Ovary (tissue), 9 donors: ENCODE results near the gene GGT6. TPM values are rescaled to one million over a fixed set of nuclear protein-coding genes. Genes with fewer than 3 reads are reported as not detected.
A peak's percentile ranks its signal among the peaks of the same experiment; 100 is the strongest.

Experiments
- DNase-seq, 5 donors: peaks; one replicate each; pipeline ENCODE4 v3.0.0-alpha.2; 2019 to 2020
- H3K27ac ChIP-seq, 2 donors: fragments of 200-600 bp; one replicate each; pipeline versions ENCODE4 v1.5.1 to v1.8.0; 2019 to 2022
- H3K27me3 ChIP-seq: fragments of 200-600 bp; one replicate; pipeline ENCODE4 v1.8.0; 2022
- H3K36me3 ChIP-seq: fragments of 200-600 bp; sonication (generic); one replicate; pipeline ENCODE4 v1.5.1; 2019
- H3K4me1 ChIP-seq: one replicate; pipeline ENCODE4 v1.8.1; 2013; ENCODE audit warnings: mild to moderate bottlenecking, moderate library complexity; ENCODE audit not compliant: insufficient read depth
- H3K4me3 ChIP-seq: fragments of 200-600 bp; sonication (generic); one replicate; pipeline ENCODE4 v1.5.1; 2017
- H3K9me3 ChIP-seq, 2 donors: fragments of 200-600 bp in 1 of 2; sonication (generic) in 1 of 2; one replicate each; pipeline versions ENCODE4 v1.5.1 to v1.8.1; 2013 to 2019; ENCODE audit warnings: mild to moderate bottlenecking in 1 of 2, moderate library complexity in 1 of 2
- CTCF ChIP-seq, 3 donors: fragments of 450-650 bp in 2 of 3; fragments of 200-600 bp in 1 of 3; IDR thresholded peaks; one replicate each; pipeline versions ENCODE4 v1.5.1 to v1.8.0; 2016 to 2022; ENCODE audit warnings: antibody characterized with exemption in 3 of 3, mild to moderate bottlenecking in 1 of 3
- EP300 ChIP-seq: sonication (generic); formaldehyde crosslinking; IDR thresholded peaks from one replicate; pipeline ENCODE4 v1.6.1; 2017; ENCODE audit warnings: antibody characterized with exemption
- POLR2A ChIP-seq: fragments of 450-650 bp; IDR thresholded peaks from one replicate; pipeline ENCODE4 v1.6.1; 2017; ENCODE audit warnings: antibody characterized with exemption, mild to moderate bottlenecking, moderate library complexity
- WGBS, 3 donors: extraction: QIAGEN DNeasy Blood & Tissue Kit in 1 of 3; methylation state at CpG; one replicate each; pipeline versions ENCODE4 v1.1.5 to v1.1.7; 2013 to 2017; 5-methylcytosine and 5-hydroxymethylcytosine counted together
- intact Hi-C, 4 donors: fragments of 100-400 bp; cut with DNase I; formaldehyde crosslinking; loops; one replicate each; pipeline versions ENCODE4 v1.11.0 to v1.15.1; 2022 to 2023
- polyA plus RNA-seq, 2 donors: library from polyadenylated mRNA; stranded (reverse); fragments of 200-250 nt in 1 of 2; fragments of 350-450 nt in 1 of 2; fragmentation: Illumina TruSeq in 1 of 2; extraction: RNeasy Lipid Tissue Mini Kit (QIAGEN cat#74804) in 1 of 2; gene quantifications; one replicate each; pipeline ENCODE4 v1.2.3, GENCODE V29; 2013 to 2014
- total RNA-seq, 7 donors: library from RNA; depleted of rRNA in 2 of 7; stranded (reverse); fragments of >200 nt in 2 of 7; fragmentation: NEBNext Ultra II Directional in 3 of 7; extraction: Animal tissue kit (Norgen Biotek cat#: 25700) in 3 of 7; gene quantifications; one replicate each; pipeline versions ENCODE4 v1.1.0 to v1.2.4, GENCODE V29; 2016 to 2023
- donor health status: DM: no; HTN: no; CAD: no; lungs with moderate emphysema.
- donor health status: DM: no; HTN: no; CAD: no.
- donor health status: Bipolar disorder and iron deficiency.
- donor health status: DM: yes; HTN: yes; CAD: no.
- donor health status: DM: no; HTN: no; CAD: no.
- donor health status: DM: yes; HTN: yes; CAD: no.

GGT6 gene
- total and polyA plus RNA-seq, 9 donors = 0.08 to 31.5 (median 1.1) TPM

- 87 to 93% (median 87%) methylated on average over 19 of the region's 19 CpGs for WGBS, 3 donors
- H3K9me3 ChIP-seq = no peaks in the 10 kb centered on the region
- TF ChIP-seq EP300 (no peak), CTCF (IDR thresholded peaks at IDR 0.05) (no peak), POLR2A (no peak)
- DNase-seq = no peak
- no peaks in the 10 kb centered on the region for H3K4me1 ChIP-seq
- no peaks in the 10 kb centered on the region for H3K36me3 ChIP-seq
- H3K27ac ChIP-seq = no peak overlapping the region
- H3K27me3 ChIP-seq = no peaks in the 10 kb centered on the region
- no peak overlapping the region for H3K4me3 ChIP-seq
- intact Hi-C loops = no loop called here
Measured at GRCh38 chr17:4520060-4520893, 40.1 kb downstream of the GGT6 start.

GRCh38 chr17:4519361-4519788 lies 41.0 kb downstream of the GGT6 start:
- TF ChIP-seq EP300 = no peak
- no peak for TF ChIP-seq CTCF (IDR thresholded peaks at IDR 0.05)
- TF ChIP-seq POLR2A = no peak
- intact Hi-C loops = no loop called here
- 58 to 72% (median 65%) methylated on average over 14 of the region's 14 CpGs for WGBS, 3 donors
- no peaks in the 10 kb centered on the region for H3K36me3 ChIP-seq
- peak in 2 of 5 donors; percentile 38 to 53 for DNase-seq
- no peak overlapping the region for H3K4me3 ChIP-seq
- no peak overlapping the region for H3K27ac ChIP-seq
- H3K4me1 ChIP-seq = no peaks in the 10 kb centered on the region
- no peaks in the 10 kb centered on the region for H3K9me3 ChIP-seq
- no peaks in the 10 kb centered on the region for H3K27me3 ChIP-seq

GRCh38 chr17:4518901-4519300 lies 41.5 kb downstream of the GGT6 start:
- TF ChIP-seq POLR2A (no peak), CTCF (IDR thresholded peaks at IDR 0.05) (no peak), EP300 (no peak)
- no peak overlapping the region for H3K4me3 ChIP-seq
- H3K27ac ChIP-seq = no peak overlapping the region
- intact Hi-C loops = no loop called here
- no peaks in the 10 kb centered on the region for H3K4me1 ChIP-seq
- 84 to 86% (median 85%) methylated on average over 10 of the region's 10 CpGs for WGBS, 3 donors
- no peaks in the 10 kb centered on the region for H3K27me3 ChIP-seq
- no peak for DNase-seq
- H3K9me3 ChIP-seq = no peaks in the 10 kb centered on the region
- H3K36me3 ChIP-seq = no peaks in the 10 kb centered on the region

- 16 to 33% (median 18%) methylated on average over 11 of the region's 11 CpGs for WGBS, 3 donors
- no peak overlapping the region for H3K4me3 ChIP-seq
- intact Hi-C loops = no loop called here
- no peaks in the 10 kb centered on the region for H3K27me3 ChIP-seq
- H3K9me3 ChIP-seq = no peaks in the 10 kb centered on the region
- DNase-seq = no peak
- no peaks in the 10 kb centered on the region for H3K36me3 ChIP-seq
- no peak overlapping the region for H3K27ac ChIP-seq
- TF ChIP-seq CTCF (IDR thresholded peaks at IDR 0.05) = no peak
- no peak for TF ChIP-seq POLR2A
- TF ChIP-seq EP300 = no peak
- H3K4me1 ChIP-seq = no peaks in the 10 kb centered on the region
Measured at GRCh38 chr17:4516735-4517134, 43.6 kb downstream of the GGT6 start.
